HG02642 (cell line): ENCODE data around the gene LRRC61.
"Not testable (repeated sequence)": the region's sequence is repeated elsewhere in the genome, so short reads cannot be mapped to it uniquely, and the experiment has no call there.

Experiments used
- ATAC-seq: cut with Tn5 transposase; IDR thresholded peaks from one replicate; pipeline ENCODE4 v1.9.1; 2021; ENCODE audit warnings: mild to moderate bottlenecking; ENCODE audit not compliant: unreplicated experiment, poor library complexity

Gene LRRC61

DNA sequence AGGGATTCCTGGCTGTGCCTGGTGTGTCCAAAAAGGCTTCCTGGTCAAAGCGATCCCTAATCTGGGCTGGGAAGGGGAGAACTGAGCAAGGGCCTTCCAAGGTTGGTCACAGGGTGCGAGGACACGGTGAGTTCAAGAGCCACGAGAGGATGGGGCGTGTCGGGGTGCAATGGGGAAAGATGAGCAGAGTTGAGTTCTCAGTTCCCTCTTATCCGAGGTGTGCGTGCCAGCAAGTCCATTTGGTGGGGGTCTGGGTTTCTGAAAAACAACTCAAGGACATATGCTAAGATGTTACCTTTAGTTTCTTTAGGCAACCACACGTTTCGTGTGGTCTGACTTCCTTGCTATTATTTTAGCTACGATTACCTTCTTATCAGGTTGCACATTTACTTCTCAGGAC lies 57.3 kb downstream of the LRRC61 start:
- no peak for ATAC-seq

DNA sequence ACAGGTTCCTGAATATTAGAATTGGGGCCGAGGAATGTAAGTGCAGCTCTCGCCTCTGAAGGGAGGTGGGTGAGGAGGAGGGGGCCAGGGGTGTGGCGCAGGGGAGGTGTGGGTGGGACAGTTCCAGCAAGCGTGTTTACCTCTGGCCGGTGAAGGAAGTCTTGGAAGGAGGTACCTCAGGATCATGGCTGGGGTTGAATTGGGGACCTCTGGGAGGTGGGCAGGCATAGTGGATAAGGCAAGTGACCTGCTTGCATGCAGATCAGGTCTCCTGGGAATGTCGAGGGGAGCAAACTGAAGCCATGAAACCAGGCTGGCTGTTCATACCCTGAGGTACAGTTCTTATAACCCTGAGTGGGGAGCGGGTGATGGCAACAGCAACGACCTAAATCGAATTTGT lies 57.9 kb downstream of the LRRC61 start:
- ATAC-seq, result no peak

DNA sequence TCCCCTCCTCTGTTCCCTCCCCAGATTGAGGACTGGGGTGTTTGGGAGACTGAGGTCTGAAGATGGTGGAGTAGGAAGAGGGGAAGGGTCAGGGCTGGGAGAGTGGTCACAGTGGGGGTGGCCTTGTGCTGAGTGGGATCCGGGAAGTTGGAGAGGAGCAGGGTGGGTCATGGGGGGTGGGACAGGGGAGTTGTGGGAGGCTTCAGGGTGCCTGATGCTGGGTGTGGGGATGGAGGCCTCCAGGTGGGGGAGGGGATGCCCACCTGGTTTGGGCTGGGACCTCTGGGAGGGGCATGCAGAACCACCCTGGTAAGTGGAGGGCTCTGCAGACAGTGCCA lies 58.6 kb downstream of the LRRC61 start:
- ATAC-seq, result no peak

DNA sequence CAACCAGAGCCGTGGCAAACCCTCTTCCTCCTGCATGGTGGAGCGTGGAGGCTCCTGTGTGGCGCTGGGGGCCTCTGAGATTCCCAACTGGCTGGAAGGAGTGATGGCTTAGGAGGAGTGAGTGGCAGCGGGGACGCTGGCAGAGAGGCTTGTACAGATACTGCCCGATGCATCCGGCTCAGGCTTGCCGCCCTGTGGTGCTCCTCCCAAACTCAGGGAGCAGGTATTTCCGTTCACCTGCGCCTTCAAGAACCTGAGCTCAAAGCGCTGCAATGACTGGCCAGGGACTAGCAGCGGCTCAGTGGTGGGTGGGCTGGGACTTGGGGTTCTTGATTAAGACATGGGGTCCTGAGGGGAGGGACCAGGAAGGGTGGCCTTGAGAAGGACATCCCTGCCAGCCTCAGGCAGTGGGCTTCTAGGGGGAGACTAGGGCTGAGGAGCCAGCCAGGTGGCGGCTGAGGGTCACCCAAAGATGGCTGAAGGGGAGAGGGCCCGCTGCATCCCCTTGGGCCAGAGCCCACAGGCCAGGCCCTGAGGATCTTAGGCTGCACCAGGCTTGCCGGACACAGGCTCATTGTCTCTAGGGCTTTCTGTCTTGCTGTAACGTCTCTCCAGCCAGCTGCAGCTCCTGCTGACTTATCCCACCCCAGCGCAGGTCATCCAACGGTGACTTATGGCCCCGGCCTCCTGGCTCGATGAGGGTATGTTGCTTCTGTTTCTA lies 59.1 kb downstream of the LRRC61 start:
- no peak for ATAC-seq

DNA sequence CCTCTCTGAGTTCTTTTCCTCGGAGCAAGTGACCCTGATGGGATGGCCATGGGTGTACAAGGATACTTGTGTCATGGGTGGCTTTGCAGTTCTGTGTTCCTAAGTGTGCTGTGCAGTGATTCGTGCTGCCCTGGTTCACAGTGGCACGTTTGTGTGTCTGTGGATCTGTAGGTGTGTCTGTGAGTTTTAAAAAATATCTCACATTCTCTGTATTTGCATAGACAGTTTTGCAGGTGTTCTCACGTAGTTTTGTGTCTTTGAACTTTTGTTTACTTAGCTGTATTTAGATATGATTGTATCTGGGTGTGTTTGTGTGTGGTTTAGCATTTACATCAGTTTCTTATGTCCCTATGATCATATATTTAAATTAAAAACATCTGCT lies 59.7 kb downstream of the LRRC61 start:
- no peak for ATAC-seq

DNA sequence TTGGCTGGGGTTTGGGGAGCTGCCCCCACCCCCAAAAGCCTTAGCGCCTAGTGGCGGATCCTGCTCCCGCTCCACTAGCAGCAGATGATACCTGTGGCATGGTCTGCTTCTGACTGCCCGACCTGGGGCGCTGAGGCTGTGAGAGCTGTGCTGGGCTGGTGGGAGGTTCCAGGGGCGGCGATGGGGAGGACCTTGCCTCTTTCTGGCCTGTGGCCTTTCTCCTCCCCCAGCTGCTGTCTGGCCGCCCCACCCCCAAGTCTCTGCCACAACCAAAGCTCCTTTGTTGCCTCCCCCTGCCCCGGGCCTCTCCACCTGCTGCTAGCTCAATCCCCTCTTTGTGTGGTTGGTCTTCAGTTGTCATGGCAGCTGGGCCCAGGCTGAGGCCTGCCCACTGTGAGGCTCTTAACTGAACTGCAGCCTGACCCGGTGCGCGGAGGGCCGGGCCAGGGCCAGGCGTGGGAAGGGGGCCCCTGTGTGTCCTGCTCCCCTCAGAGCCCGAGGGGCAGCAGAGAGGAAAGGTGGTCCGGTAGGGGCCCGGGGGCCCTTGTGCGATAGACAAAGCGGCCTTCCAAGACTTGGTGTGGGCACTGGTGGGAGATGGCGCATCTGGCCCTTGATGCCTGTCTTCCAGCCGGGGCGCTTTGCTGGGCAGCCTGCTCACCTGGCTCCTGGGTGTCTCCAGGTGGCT lies 60.7 kb downstream of the LRRC61 start:
- no peak for ATAC-seq

DNA sequence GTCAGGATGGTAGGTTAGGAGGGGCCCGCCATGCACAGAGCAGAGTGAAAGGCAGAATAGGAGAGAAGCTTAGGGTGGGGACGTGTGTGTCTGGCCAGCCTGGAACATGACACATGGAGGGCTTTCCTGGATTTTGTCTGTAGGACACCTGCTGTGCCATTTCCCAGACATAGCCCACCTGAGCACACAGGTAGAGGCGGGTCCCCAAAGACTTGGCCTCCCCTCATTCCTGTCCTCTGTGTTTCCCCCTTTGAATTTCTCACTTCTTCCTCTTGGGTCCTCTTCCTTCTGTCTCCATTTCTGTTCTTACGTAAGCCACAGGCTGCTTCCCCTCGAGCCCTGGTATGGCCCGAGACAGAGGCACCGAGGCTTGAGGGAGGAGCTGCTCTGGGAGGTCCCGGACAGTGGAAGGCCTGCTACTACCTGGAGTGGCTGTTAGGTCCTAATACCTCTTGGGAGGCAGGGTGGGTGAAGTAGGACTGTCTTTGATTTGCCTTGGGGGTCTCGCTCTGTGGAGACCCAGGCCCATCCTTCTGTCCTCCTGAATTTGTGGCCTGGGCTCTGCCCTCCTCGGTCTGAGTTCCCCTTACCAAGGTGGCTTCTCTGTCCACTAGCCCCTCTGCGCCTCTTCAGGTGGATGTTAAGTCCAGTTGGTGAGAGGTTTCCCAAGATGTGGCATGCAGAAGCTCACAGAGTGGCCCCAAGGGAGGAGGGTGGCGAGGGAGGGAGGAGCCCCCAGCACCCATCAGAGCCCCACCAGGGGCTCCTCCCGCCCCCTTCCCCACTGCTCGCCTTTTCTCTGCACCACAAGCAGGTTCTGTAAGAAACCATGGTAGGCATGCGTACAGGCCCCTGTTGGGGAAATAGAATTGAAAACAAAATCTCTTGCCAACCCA lies 61.5 kb downstream of the LRRC61 start:
- ATAC-seq, result no peak

DNA sequence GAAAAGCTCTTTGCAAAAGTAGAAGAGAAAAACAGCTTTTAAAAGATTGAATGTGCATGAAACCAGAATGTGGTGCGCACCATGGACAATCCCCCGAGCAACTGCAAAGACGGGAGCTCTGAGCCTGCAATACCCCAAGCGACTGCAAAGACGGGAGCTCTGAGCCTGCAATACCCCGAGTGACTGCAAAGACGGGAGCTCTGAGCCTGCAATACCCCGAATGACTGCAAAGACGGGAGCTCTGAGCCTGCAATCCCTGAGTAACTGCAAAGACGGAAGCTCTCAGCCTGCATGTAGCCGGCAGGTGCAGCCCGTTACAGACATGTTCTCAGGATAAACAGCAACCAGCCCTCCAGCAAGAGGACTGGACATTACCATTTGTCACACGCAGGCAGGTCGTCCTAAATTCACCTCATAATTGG lies 62.2 kb downstream of the LRRC61 start:
- no peak for ATAC-seq

DNA sequence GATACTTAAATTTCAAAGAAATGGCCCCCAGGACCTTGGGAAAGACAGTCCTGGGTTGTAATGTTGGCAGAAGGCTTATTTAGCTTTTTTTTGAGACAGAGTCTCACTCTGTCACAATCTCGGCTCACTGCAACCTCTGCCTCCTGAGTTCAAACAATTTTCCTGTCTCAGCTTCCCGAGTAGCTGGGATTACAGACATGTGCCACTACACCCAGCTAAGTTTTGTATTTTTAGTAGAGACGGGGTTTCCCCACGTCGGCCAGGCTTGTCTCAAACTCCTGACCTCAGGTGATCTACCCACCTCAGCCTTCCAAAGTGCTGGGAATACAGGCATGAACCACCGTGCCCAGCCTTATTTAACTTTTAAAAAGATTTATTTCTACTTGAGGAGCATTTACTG lies 62.7 kb downstream of the LRRC61 start:
- ATAC-seq, result not testable (repeated sequence)
